Stimulated activated naive CD8-positive, alpha-beta T cell treated with anti-CD3 and anti-CD28 coated beads, Interleukin-15, Interleukin-2, amounts not matched to agents 100 ng/mL and 50 ng/mL, for 24 hours (primary cell): ENCODE results near the gene GPR157.
"Not testable (repeated sequence)": the region's sequence is repeated elsewhere in the genome, so short reads cannot be mapped to it uniquely, and the experiment has no call there.

Experiments used
- H3K27ac Mint-ChIP-seq: one replicate; pipeline ENCODE4 v1.8.0; 2021; ENCODE audit warnings: mild to moderate bottlenecking, mixed read lengths
- H3K27me3 Mint-ChIP-seq: one replicate; pipeline ENCODE4 v1.8.0; 2021; ENCODE audit warnings: mixed read lengths
- H3K36me3 Mint-ChIP-seq: one replicate; pipeline ENCODE4 v1.8.0; 2021; ENCODE audit warnings: low read depth, mixed read lengths
- H3K4me1 Mint-ChIP-seq: one replicate; pipeline ENCODE4 v1.8.0; 2021; ENCODE audit warnings: low read depth, mixed read lengths
- H3K4me3 Mint-ChIP-seq: one replicate; pipeline ENCODE4 v1.8.0; 2021; ENCODE audit warnings: mild to moderate bottlenecking, mixed read lengths
- H3K9me3 Mint-ChIP-seq: one replicate; pipeline ENCODE4 v1.8.0; 2021; ENCODE audit warnings: mixed read lengths

GPR157 gene, protein sequence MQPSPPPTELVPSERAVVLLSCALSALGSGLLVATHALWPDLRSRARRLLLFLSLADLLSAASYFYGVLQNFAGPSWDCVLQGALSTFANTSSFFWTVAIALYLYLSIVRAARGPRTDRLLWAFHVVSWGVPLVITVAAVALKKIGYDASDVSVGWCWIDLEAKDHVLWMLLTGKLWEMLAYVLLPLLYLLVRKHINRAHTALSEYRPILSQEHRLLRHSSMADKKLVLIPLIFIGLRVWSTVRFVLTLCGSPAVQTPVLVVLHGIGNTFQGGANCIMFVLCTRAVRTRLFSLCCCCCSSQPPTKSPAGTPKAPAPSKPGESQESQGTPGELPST

DNA sequence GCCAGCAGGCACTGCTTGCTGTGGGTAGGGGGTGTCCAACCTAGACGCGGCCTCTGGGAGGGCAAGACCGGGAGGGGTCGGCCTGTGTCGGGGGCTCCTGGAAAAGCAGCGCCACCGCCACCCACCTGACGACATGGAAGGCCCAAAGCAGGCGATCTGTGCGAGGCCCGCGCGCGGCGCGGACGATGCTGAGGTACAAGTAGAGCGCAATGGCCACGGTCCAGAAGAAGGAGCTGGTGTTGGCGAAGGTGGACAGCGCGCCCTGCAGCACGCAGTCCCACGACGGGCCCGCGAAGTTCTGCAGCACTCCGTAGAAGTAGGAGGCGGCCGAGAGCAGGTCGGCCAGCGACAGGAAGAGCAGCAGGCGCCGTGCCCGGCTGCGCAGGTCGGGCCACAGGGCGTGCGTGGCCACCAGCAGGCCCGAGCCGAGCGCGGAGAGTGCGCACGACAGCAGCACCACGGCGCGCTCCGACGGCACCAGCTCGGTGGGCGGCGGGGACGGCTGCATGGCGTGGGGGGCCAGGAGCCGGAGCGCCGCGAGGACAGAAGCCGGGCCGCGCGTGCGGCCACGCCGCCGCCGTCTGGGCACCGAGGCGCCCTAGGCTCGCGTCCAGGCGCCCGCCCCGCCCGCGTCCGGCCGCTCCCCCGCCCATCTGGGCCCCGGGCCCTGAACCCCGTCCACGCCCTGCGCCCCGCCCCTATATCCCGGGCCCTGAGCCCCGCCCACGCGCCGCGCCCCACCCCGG, at the start of gene GPR157:
TSS of gene GPR157 (minus strand) at position 583 of the 746 bp plus-strand sequence. CDS start at position 508, 75 bp downstream.
- Mint-ChIP-seq H3K4me3 (peak within 1 kb of the TSS; percentile 86), H3K27me3 (peaks cover 9% of the 10 kb centered on the region), H3K36me3 (no peaks in the 10 kb centered on the region), H3K9me3 (no peaks in the 10 kb centered on the region), H3K27ac (peak within 1 kb of the TSS; percentile 81), H3K4me1 (peaks cover 55% of the 10 kb centered on the region)

DNA sequence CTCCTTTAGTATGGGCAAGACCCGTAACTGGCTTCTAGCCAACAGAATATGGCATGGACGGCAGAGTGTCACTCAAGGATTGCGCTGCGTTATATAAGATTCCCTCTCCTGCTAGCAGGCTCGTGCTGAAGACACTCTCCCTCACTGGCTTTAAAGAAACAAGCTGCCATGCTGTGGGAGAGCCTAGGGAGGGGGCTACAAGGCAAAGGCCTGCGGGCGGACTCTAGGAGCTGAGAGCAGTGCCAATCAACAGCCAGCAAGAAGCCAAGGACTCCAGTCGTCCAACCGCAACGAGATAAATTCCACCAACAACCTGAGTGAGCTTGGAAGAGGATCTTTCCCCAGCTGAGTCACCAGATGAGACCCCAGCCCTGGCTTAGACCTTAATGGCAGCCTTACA, 45.9 kb upstream of the GPR157 start:
- Mint-ChIP-seq H3K27ac (no peak overlapping the region), H3K4me1 (no peaks in the 10 kb centered on the region), H3K36me3 (no peaks in the 10 kb centered on the region), H3K27me3 (peaks cover 21% of the 10 kb centered on the region), H3K9me3 (no peaks in the 10 kb centered on the region), H3K4me3 (no peak overlapping the region)

DNA sequence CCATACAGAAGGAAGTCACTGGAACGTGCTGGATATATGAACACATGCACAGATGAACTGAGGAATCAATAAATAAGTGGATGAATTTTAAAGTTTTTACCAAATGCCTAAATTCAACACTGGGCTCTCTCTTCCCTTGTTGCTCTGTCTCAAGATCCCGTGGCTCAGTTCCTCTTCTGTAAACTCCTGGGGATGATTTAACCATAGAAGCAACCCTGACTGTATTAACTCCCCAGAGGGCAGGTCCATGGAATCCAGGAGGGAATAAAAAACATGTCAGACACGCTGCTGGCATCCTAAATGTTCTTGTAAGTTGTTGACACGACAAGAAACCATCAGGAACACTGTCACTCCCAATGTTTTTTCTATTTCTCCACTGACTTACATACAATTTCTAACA, 45.3 kb upstream of the GPR157 start:
- Mint-ChIP-seq H3K27me3 (peaks cover 22% of the 10 kb centered on the region), H3K4me3 (no peak overlapping the region), H3K9me3 (no peaks in the 10 kb centered on the region), H3K4me1 (no peaks in the 10 kb centered on the region), H3K36me3 (no peaks in the 10 kb centered on the region), H3K27ac (no peak overlapping the region)

DNA sequence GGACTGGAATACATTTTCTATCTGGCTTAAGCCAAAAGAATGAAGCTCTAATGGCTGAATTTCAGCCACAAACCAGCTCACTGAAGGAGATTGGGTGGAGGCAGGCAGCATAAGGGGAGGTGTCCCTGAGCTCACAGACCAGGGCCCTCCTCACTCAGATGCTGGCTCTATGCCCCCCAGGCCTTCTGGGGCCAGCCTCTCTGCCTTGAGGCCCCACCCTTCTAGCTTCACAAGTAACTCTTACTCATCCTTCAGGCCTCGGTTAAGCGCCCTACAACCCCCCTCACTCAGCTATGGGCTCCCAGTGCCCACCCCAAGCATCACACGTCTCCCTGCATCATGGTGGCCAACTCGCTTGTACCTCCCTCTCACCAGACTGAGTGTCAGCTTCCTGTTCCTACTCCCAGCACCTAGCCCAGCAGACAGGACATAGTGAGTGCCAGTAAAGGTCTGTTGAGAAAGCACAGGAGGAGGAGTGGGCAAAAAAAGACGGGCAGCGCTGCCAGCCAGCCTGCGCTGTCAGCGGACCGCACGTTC, 40.8 kb upstream of the GPR157 start:
- Mint-ChIP-seq H3K36me3 (no peaks in the 10 kb centered on the region), H3K4me1 (no peaks in the 10 kb centered on the region)

DNA sequence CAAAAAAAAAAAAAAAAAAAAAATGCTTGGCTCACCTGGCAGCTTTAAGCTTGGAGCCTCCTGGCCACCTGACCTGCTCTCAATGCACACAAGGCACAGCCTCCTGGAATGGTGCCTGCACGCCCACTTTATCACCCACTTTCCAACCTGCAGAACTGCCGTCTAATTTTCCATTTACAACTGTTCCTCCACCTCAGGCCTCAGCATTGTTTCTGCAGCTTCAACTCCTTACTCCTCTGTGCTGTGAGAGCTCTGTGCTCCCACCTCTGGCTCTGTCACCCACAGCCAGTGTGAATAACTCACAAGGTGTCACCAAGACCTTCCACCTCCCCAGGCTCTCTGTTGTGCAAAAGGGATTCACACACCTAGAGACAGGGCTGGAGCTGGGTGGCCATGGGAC, 38.7 kb upstream of the GPR157 start:
- H3K27ac Mint-ChIP-seq = no peak overlapping the region
- H3K27me3 Mint-ChIP-seq = peaks cover 8% of the 10 kb centered on the region
- H3K4me3 Mint-ChIP-seq = no peak overlapping the region
- no peaks in the 10 kb centered on the region for H3K9me3 Mint-ChIP-seq
- H3K36me3 Mint-ChIP-seq = no peaks in the 10 kb centered on the region
- peaks cover 9% of the 10 kb centered on the region for H3K4me1 Mint-ChIP-seq

More for the DNA sequence above, 40.8 kb upstream of the GPR157 start:
- Mint-ChIP-seq H3K27me3 (peaks cover 19% of the 10 kb centered on the region), H3K9me3 (no peaks in the 10 kb centered on the region), H3K4me3 (no peak overlapping the region), H3K27ac (no peak overlapping the region)

DNA sequence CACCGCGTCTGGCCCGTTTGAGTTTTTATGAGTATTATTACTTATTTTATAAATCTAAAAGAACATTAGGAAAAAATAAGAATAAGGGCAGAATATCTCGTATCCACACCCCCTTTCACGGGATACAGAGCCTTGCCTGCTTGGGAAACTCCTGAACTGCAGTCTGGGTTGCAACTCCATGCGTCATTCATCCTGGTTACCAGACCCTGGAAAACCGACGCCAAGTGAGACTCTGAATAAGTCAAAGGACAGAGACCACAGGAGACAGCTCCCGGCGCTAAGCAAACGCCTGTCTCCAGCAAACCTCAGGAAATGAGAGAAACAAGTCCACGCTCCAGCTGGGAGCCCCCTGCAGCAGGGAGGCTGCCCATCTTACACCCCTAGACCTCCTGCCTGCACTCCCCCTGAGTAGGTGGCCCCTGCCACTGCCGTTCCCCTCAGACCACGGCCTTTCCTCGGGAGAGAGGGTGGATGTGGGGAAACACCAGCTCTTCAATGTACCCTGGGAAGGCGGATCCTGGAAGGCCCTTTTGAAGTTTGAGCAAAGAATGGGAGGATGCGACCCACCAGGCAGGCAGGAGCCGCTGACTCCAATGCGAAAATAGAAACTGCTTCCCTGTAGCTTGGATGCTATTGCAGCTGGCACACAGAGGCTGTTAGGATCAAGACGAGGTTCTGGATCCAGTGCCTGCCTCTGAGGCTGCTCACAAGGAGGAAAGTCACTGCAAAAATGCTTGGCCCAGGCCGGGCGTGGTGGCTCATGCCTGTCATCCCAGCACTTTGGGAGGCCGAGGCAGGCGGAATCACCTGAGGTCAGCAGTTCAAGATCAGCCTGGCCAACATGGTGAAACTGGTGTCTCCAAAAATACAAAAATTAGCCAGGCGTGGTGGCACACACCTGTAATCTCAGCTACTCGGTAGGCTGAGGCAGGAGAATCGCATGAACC, 37.7 kb upstream of the GPR157 start:
- no peaks in the 10 kb centered on the region for H3K36me3 Mint-ChIP-seq
- no peak overlapping the region for H3K4me3 Mint-ChIP-seq
- no peaks in the 10 kb centered on the region for H3K9me3 Mint-ChIP-seq
- H3K4me1 Mint-ChIP-seq = peaks cover 9% of the 10 kb centered on the region
- H3K27me3 Mint-ChIP-seq = peaks cover 8% of the 10 kb centered on the region
- no peak overlapping the region for H3K27ac Mint-ChIP-seq

DNA sequence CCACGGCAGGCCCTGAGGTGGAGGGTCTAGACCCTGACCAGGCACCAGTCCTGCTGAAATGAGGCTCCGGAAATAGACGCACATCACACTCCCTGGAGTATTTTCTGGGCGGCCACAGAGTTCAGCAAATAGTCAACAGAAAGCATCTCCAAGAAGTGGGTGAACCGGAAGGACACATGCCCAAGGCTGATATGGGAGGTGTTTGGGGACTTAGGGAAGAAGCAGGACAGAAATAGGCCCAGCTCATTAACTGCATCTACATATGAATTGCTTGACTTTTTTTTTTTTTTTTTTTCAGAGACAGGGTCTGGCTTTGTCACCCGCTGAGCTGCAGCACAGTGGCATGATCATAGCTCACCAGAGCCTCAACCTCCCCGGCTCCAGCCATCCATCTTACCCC, 36.5 kb upstream of the GPR157 start:
- Mint-ChIP-seq H3K36me3 (no peaks in the 10 kb centered on the region), H3K9me3 (no peaks in the 10 kb centered on the region), H3K27ac (no peak overlapping the region), H3K27me3 (peaks cover 3% of the 10 kb centered on the region), H3K4me3 (no peak overlapping the region), H3K4me1 (peaks cover 9% of the 10 kb centered on the region)

DNA sequence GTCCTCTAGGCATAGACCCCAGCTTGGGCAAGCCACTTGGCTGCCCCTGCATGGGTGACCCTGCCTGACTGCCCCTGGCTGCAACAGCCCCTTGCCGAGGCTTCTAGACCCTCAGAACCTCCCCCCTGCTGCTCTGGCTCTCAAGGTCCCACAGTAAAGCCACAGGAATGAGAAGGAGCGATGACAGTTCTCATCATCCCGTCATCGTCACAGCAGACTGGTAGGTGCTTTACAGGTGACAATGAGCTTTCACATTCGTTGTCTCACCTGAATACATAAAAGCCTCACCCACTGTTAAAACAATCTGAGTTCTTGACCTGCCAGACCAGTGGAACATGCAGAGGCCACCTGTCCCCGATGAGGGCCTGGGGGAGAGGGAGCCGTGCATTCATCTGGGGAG, 36.0 kb upstream of the GPR157 start:
- peaks cover 9% of the 10 kb centered on the region for H3K4me1 Mint-ChIP-seq
- no peak overlapping the region for H3K27ac Mint-ChIP-seq
- H3K36me3 Mint-ChIP-seq = no peaks in the 10 kb centered on the region
- H3K27me3 Mint-ChIP-seq = peaks cover 3% of the 10 kb centered on the region
- H3K4me3 Mint-ChIP-seq = no peak overlapping the region
- H3K9me3 Mint-ChIP-seq = no peaks in the 10 kb centered on the region

DNA sequence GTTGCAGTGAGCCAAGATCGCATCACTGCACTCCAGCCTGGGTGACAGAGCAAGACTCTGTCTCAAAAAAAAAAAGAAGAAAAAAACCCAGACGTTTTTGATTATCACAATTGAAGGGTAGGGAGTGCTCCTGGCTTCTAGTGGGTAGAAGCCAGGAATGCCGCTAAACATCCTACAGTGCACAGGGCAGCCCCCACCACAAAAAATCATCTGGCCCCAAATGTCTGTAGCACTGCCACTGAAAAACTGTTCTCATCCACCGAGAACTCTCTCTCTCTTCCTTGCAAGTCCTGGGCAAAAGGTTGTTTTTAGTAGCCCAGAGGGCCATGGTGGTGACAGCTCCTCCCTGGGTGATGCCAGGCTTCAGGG, 35.6 kb upstream of the GPR157 start:
- peaks cover 9% of the 10 kb centered on the region for H3K4me1 Mint-ChIP-seq
- no peaks in the 10 kb centered on the region for H3K27me3 Mint-ChIP-seq
- no peak overlapping the region for H3K4me3 Mint-ChIP-seq
- no peak overlapping the region for H3K27ac Mint-ChIP-seq
- H3K9me3 Mint-ChIP-seq = no peaks in the 10 kb centered on the region
- H3K36me3 Mint-ChIP-seq = no peaks in the 10 kb centered on the region

DNA sequence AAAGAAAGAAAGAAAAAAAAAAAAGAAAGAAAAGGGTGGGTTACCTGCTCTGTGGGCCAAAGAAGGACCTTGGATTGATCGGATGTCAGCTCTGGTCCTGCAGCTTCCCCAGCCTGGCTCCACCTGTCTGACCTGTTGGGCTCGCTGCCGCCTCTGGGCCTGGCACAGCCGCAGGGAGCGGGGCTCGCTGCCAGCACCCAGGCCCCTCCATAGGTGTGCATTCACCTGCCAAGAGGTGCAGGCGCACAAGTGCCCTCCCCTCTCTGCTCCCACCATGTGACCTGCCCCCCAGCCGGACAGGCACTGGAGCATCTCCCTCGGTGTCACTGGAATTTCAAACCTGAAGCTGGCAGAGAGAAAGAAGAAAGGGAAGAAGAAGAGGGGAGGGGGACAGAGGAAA, 33.1 kb upstream of the GPR157 start:
- H3K36me3 Mint-ChIP-seq = no peaks in the 10 kb centered on the region
- H3K27me3 Mint-ChIP-seq = no peaks in the 10 kb centered on the region
- no peaks in the 10 kb centered on the region for H3K9me3 Mint-ChIP-seq
- no peak overlapping the region for H3K27ac Mint-ChIP-seq
- no peak overlapping the region for H3K4me3 Mint-ChIP-seq
- peaks cover 9% of the 10 kb centered on the region for H3K4me1 Mint-ChIP-seq

DNA sequence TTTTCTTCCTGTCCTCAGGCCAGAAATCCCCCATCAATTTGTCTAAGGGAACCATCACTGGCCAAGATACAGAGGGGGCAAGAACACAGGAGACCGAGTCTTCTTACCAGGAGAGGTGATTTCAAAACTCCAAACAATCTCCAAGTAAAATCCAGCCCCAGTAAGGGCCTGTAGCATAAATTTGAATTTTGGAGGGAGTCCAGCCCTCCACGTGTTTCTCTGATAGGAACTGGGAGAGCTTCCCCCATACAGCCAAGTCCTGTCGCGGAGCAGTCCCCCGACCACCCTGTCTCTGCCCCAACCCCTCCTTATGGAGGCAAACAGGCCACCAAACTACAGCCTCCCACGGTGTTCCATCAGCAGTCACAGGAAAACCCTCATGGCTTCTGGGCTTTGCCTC, 32.4 kb upstream of the GPR157 start:
- no peak overlapping the region for H3K4me3 Mint-ChIP-seq
- H3K36me3 Mint-ChIP-seq = no peaks in the 10 kb centered on the region
- H3K27ac Mint-ChIP-seq = no peak overlapping the region
- peaks cover 9% of the 10 kb centered on the region for H3K4me1 Mint-ChIP-seq
- no peaks in the 10 kb centered on the region for H3K9me3 Mint-ChIP-seq
- no peaks in the 10 kb centered on the region for H3K27me3 Mint-ChIP-seq

DNA sequence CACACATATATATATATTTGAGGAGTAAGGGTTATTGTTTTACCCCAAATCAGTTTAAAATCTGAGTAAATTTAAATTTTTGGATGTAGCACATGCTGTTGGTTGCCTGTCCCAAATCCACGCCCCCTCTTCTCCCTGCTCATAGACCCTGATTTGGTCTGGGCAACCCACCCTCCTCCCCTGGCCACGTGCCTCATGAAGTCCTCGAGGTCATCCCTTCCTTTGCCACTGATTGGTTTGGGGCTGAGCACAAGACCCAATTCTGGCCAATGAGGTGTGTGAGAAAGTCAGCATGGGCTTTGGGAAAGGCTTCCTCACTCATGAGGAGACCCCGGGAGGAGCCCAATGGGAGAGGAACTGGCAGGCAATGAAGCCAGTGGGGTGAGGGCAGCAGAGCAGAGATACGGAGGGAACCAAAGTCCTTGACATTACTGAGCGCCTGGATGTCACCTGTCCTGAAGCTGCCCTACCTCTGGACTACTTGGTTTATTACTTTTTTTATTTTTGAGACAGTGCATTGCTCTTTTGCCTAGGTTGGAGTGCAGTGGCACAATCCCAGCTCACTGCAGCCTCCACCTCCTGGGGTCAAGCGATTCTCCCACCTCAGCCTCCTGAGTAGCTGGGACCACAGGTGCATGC, 31.3 kb upstream of the GPR157 start:
- Mint-ChIP-seq H3K4me1 (peaks cover 9% of the 10 kb centered on the region), H3K9me3 (no peaks in the 10 kb centered on the region), H3K27ac (no peak overlapping the region), H3K4me3 (no peak overlapping the region), H3K36me3 (no peaks in the 10 kb centered on the region), H3K27me3 (no peaks in the 10 kb centered on the region)

DNA sequence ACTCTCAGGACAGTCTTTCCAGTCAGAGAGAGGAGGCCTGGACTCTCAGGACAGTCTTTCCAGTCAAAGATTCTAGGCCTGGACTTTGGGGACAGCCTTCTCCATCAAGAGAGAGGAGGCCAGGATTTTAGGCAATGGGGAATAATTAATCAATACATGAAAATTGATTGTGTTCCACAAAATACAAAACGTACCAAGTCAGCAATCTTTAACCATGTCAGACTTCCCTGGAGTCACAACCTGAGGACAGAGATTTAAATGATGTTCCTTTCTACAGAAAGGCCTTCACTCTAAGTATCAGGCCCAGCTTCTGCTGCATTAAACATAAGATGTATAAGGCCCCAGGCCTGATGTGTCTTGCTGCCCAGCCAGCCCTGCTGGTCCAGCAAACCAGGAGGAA, 27.0 kb upstream of the GPR157 start:
- no peaks in the 10 kb centered on the region for H3K27me3 Mint-ChIP-seq
- no peaks in the 10 kb centered on the region for H3K9me3 Mint-ChIP-seq
- H3K27ac Mint-ChIP-seq = no peak overlapping the region

DNA sequence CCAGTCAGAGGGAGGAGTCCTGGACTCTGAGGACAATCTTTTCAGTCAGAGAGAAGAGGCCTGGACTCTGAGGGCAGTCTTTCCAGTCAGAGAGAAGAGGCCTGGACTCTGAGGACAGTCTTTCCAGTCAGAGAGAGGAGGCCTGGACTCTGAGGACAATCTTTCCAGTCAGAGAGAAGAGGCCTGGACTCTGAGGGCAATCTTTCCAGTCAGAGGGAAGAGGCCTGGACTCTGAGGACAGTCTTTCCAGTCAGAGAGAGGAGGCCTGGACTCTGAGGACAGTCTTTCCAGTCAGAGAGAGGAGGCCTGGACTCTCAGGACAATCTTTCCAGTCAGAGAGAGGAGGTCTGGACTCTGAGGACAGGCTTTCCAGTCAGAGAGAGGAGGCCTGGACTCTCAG, 26.5 kb upstream of the GPR157 start:
- H3K27ac Mint-ChIP-seq, H3K27me3 Mint-ChIP-seq, H3K4me3 Mint-ChIP-seq, H3K4me1 Mint-ChIP-seq, H3K36me3 Mint-ChIP-seq, H3K9me3 Mint-ChIP-seq: not testable (repeated sequence)

More for the DNA sequence above, 27.0 kb upstream of the GPR157 start:
- Mint-ChIP-seq H3K36me3 (no peaks in the 10 kb centered on the region), H3K4me3 (no peak overlapping the region), H3K4me1 (no peaks in the 10 kb centered on the region)
